ENCODE measurements around the gene FCER1G. TPM values are rescaled to one million over a fixed set of nuclear protein-coding genes. Genes with fewer than 3 reads are reported as not detected.

FCER1G gene
- total RNA-seq = 1 to 10 TPM in 1 of 8 experiments, under 1 TPM in 1, not detected in 6; 0.75 to 1.4 TPM

DNA sequence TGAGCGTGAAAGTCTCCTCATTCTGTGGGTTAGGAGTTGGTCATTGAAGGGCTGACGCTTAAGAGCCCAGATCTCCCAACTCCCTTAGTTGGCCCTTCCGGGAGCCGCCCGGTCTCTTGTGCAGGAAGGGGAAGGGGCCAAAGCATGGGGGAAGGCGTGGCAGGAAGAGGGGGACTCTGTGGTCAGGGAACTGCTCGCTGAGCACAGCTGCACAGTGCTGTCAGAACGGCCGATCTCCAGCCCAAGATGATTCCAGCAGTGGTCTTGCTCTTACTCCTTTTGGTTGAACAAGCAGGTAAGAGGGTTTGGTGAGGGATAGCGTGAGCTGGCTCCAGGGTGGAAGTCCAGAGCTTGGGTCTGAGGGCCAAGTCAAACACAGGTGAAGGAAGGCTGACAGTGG is at the start of gene FCER1G:
TSS of gene FCER1G (plus strand) at position 220 of the 400 bp plus-strand sequence. CDS start at position 247, 27 bp downstream.
- Histone ChIP-seq H3K4me1 (replicated peaks in 1 of 2) (no peaks in the 10 kb centered on the region), H3K27ac (no peak within 1 kb of the TSS), H3K4me3 (no peak within 1 kb of the TSS)
- in situ Hi-C loops (cut with MboI; ENCODE audit: low pct_unique_long_range_greater_than_20kb in 2 of 9, low sequenced_read_pairs in 9 of 9, unreplicated experiment in 9 of 9) = loop anchor here in 6 of 9 experiments (5.0 to 25.0 kb wide), 3 partner anchors 167 to 522 kb away; partner anchors contain the start of gene DUSP12 (in 2 of the 6)
- ATAC-seq (replicated peaks in 6 of 8) = no peak
- 80 to 100% (median 92%) methylated on average over 1 to 6 of the region's 10 CpGs; no CpG with 5 or more reads in 3 of the 10 experiments for WGBS, 10 experiments

DNA sequence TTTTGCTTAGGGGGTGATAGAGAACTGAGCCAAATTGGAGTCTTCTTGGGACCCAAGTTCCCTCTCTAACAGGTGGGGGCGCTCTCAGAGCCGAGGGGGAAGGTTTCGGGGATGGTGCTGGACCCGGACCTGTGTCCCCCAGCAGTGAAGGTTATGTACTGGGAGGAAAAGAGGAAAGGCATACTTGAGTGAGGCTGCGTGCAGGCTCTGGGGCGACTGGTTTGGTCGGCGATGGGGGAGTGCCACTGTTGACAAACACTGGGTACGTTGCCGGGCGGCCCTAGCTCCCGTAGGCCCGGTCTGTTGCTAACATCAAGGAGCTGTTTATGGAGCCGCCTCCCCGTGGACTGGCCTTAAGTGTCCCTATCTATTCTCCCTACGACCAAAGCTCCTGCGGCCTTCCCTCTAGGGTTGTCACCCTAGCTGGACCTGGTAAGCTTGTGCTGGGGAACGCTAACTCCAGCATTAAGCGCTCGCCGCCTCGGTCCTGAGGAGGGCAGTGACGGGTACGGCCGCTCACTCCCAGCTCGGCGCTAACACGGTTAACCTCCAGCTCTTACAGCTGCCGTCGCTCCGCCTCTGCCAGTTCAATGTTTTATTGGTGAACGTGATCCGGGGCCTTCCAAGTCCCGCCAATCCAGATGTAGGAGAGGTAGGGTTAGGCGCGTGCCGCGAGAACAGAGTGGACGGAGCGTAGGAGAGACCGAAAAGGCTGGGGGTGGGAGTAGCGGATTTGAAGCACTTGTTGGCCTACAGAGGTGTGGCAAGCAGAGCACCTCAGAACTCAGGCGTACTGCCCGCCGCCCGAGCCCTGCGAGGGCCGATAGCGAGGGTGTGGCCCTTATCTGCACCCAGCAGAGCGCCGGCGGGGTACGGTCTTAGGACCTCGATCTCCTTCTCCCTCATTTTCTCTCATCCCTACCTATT is 49.1 kb upstream of the FCER1G start, which contains the start of gene PPOX:
TSS of gene PPOX (plus strand) at position 685 of the 927 bp plus-strand sequence. CDS start 422 bp downstream, outside the sequence.
- peak within 1 kb of the TSS; percentile 64 to 87 (median 72) for H3K4me3 ChIP-seq
- ATAC-seq (replicated peaks in 6 of 8) = peak; percentile 91 to 96 (median 94)
- peaks cover 7 to 13% of the 10 kb centered on the region in 2 donors for H3K4me1 ChIP-seq (replicated peaks in 1 of 2)
- H3K27ac ChIP-seq = peak within 1 kb of the TSS; percentile 76 to 84
- 0 to 2% (median 0%) methylated on average over 1 to 33 of the region's 54 CpGs; no CpG with 5 or more reads in 3 of the 10 experiments for WGBS, 10 experiments
- in situ Hi-C loops (cut with MboI; ENCODE audit: low pct_unique_long_range_greater_than_20kb in 2 of 9, low sequenced_read_pairs in 9 of 9, unreplicated experiment in 9 of 9) = loop anchor here in 1 of 9 experiments (25.0 kb wide), 1 partner anchor 754 kb away; the partner anchor contains the start of gene VANGL2

DNA sequence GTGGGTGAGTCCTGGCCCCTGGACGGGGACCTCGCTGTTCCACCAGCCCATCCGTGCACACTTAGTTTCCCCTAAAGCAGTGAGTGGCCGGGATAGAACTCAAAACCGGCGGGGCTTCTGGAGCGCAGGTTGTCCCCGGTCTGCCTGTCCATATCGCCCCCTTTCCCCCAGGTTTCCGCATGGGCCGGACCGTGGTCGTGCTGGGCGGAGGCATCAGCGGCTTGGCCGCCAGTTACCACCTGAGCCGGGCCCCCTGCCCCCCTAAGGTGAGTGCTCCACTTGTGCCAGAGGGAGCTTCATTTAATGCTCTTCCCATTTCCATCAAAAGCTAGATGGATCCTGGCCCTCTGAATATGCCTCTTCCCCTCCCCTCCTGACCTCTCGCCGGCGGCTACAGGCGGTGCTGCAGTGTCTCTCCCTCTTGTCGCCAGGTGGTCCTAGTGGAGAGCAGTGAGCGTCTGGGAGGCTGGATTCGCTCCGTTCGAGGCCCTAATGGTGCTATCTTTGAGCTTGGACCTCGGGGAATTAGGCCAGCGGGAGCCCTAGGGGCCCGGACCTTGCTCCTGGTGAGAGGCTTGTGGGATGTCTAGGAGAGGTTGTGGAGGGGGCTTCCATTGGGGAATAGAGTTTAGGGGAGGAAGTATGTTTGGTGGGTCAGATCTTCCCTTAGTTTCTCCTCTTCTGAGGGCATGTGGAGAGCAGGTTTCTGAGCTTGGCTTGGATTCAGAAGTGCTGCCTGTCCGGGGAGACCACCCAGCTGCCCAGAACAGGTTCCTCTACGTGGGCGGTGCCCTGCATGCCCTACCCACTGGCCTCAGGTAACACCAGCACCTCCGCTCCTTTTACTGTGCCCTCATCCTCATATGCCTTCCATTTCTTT is 48.2 kb upstream of the FCER1G start:
- WGBS, 10 experiments = 2 to 70% (median 15%) methylated on average over 4 to 21 of the region's 33 CpGs; no CpG with 5 or more reads in 1 of the 10 experiments
- in situ Hi-C loops (cut with MboI; ENCODE audit: low pct_unique_long_range_greater_than_20kb in 2 of 9, low sequenced_read_pairs in 9 of 9, unreplicated experiment in 9 of 9) = loop anchor here in 1 of 9 experiments (25.0 kb wide), 1 partner anchor 755 kb away; the partner anchor contains the start of gene VANGL2
- Histone ChIP-seq H3K4me1 (replicated peaks in 1 of 2) (peaks cover 7 to 13% of the 10 kb centered on the region in 2 donors), H3K4me3 (peak overlapping the region; percentile 64 to 87 (median 72)), H3K27ac (peak overlapping the region; percentile 58 to 75)
- ATAC-seq (replicated peaks in 6 of 8) = peak in 3 of 8 experiments; percentile 0 to 1 (median 1)

DNA sequence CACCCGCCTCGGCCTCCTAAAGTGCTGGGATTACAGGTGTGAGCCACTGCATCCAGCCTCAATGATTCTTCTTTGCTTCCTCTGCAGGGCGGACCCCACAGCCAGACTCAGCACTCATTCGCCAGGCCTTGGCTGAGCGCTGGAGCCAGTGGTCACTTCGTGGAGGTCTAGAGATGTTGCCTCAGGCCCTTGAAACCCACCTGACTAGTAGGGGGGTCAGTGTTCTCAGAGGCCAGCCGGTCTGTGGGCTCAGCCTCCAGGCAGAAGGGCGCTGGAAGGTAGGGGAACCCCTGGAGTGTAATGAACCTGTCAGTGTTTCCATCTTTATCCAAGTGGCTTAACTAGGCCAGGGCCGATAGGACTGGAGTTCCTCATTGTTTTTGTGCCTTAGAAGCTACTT is 46.2 kb upstream of the FCER1G start:
- ATAC-seq (replicated peaks in 6 of 8) = no peak
- 93 to 100% (median 97%) methylated on average over 1 to 9 of the region's 9 CpGs; no CpG with 5 or more reads in 5 of the 10 experiments for WGBS, 10 experiments
- H3K27ac ChIP-seq = no peak overlapping the region

DNA sequence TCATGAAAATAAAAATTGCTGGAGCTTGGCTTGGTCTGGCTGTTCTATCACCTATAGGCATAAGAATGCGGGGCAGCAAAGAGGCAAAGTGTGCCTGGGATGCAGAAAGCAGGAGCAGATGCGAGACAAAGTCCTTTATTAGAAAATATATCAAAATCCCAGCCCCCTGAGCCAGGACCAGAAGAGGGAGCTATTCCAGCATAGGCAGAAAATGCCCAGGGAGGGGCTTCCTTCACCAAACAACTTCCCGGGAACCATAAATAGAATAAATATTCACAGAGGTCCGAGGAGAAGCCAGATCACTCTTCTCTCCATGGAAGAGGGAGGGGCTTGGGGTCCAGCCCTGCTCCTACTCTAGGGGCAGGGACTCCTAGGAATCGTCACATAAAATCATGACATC is 43.9 kb upstream of the FCER1G start:
- peaks cover 7 to 11% of the 10 kb centered on the region in 2 donors for H3K4me1 ChIP-seq (replicated peaks in 1 of 2)
- peak in 1 of 8 experiments; percentile 22 for ATAC-seq (replicated peaks in 6 of 8)
- WGBS, 10 experiments = 35 to 87% (median 60%) methylated on average over 1 to 5 of the region's 5 CpGs; no CpG with 5 or more reads in 1 of the 10 experiments
- no peak overlapping the region for H3K27ac ChIP-seq
- in situ Hi-C loops (cut with MboI; ENCODE audit: low pct_unique_long_range_greater_than_20kb in 2 of 9, low sequenced_read_pairs in 9 of 9, unreplicated experiment in 9 of 9) = loop anchor here in 1 of 9 experiments (25.0 kb wide), 1 partner anchor 759 kb away; the partner anchor contains the start of gene VANGL2
- H3K4me3 ChIP-seq = no peak overlapping the region

More for the DNA sequence above, 46.2 kb upstream of the FCER1G start:
- H3K4me1 ChIP-seq (replicated peaks in 1 of 2) = peaks cover 7 to 13% of the 10 kb centered on the region in 2 donors
- in situ Hi-C loops (cut with MboI; ENCODE audit: low pct_unique_long_range_greater_than_20kb in 2 of 9, low sequenced_read_pairs in 9 of 9, unreplicated experiment in 9 of 9) = loop anchor here in 1 of 9 experiments (25.0 kb wide), 1 partner anchor 757 kb away; the partner anchor contains the start of gene VANGL2
- H3K4me3 ChIP-seq = no peak overlapping the region

DNA sequence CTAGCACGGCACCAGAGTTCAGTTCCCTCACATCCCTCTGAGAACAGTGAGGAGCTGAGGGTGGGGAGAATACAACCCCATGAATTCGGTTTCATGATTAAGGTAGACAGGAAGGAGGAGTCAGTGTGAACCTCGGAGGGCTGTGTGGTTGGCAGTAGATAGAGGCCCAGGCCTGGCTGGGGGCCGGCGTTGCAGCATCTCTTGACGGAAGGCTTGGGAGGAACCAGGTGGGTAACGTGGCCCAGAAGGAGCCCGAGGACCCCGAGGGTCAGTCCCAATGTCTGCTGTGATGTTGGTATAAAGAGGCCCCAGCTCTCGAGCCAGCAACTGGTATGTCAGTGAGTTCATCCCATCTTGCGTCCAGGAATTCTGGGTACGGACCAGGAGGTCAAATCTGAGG is 43.4 kb upstream of the FCER1G start:
- H3K27ac ChIP-seq = no peak overlapping the region
- WGBS, 10 experiments = 80 to 100% (median 100%) methylated on average over 1 to 7 of the region's 12 CpGs; no CpG with 5 or more reads in 3 of the 10 experiments
- no peak overlapping the region for H3K4me3 ChIP-seq
- in situ Hi-C loops (cut with MboI; ENCODE audit: low pct_unique_long_range_greater_than_20kb in 2 of 9, low sequenced_read_pairs in 9 of 9, unreplicated experiment in 9 of 9) = loop anchor here in 1 of 9 experiments (25.0 kb wide), 1 partner anchor 759 kb away; the partner anchor contains the start of gene VANGL2
- no peak for ATAC-seq (replicated peaks in 6 of 8)
- peaks cover 11 to 15% of the 10 kb centered on the region in 2 donors for H3K4me1 ChIP-seq (replicated peaks in 1 of 2)

DNA sequence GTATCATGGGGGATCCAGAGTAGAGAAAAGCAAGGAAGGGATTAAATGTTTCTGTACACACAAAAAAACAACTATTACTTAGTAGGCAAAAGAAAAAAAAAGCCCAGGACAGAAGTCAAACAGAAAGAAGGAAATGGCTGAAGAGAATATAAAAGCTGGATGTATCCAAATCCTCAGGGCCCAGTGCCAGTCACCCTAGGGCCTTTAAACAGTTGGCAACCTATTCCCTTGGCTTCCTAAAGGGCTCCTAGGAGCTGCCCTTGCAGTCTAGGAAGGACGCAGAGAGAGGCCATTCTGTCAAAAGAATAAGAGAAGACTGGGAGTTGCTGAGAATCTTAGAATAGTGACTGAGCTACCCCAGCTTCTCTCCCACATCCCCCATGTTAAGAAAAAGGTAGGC is 42.7 kb upstream of the FCER1G start:
- 58 to 100% (median 88%) methylated on average over 1 of the region's 1 CpG; no CpG with 5 or more reads in 3 of the 10 experiments for WGBS, 10 experiments
- no peak overlapping the region for H3K4me3 ChIP-seq
- peaks cover 8 to 14% of the 10 kb centered on the region in 2 donors for H3K4me1 ChIP-seq (replicated peaks in 1 of 2)
- ATAC-seq (replicated peaks in 6 of 8) = no peak
- in situ Hi-C loops (cut with MboI; ENCODE audit: low pct_unique_long_range_greater_than_20kb in 2 of 9, low sequenced_read_pairs in 9 of 9, unreplicated experiment in 9 of 9) = loop anchor here in 1 of 9 experiments (25.0 kb wide), 1 partner anchor 760 kb away; the partner anchor contains the start of gene VANGL2
- no peak overlapping the region for H3K27ac ChIP-seq

GRCh38 chr1:161172776-161173376 is 42.2 kb upstream of the FCER1G start:
- WGBS, 10 experiments = 24 to 89% (median 46%) methylated on average over 1 to 4 of the region's 4 CpGs
- in situ Hi-C loops (cut with MboI; ENCODE audit: low pct_unique_long_range_greater_than_20kb in 2 of 9, low sequenced_read_pairs in 9 of 9, unreplicated experiment in 9 of 9) = loop anchor here in 1 of 9 experiments (25.0 kb wide), 1 partner anchor 761 kb away; the partner anchor contains the start of gene VANGL2
- Histone ChIP-seq H3K27ac (no peak overlapping the region), H3K4me1 (replicated peaks in 1 of 2) (peaks cover 7 to 12% of the 10 kb centered on the region in 2 donors), H3K4me3 (no peak overlapping the region)
- peak in 3 of 8 experiments; percentile 7 to 31 (median 12) for ATAC-seq (replicated peaks in 6 of 8)

DNA sequence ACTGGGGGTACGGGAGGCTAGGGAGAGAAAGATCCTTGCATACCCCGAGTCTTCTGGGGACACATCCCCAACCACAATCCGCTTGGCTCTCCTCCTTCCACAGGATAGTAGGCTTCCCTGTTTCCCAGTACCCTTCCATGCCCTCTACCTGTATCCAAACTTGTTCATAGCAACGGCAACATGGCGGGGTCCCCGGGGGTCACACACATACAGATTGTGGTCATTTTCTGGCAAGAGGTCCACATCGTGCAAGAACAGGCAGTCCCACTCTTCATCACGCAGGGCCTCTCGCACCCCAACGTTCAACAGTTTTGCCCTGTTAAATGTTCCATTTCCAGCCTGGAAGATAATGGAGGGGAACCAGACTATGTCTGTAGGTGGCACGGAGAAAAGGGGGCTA is 41.4 kb upstream of the FCER1G start:
- 98 to 100% (median 100%) methylated on average over 1 to 7 of the region's 11 CpGs; no CpG with 5 or more reads in 3 of the 10 experiments for WGBS, 10 experiments
- peaks cover 12 to 13% of the 10 kb centered on the region in 2 donors for H3K4me1 ChIP-seq (replicated peaks in 1 of 2)
- no peak overlapping the region for H3K27ac ChIP-seq
- no peak for ATAC-seq (replicated peaks in 6 of 8)
- H3K4me3 ChIP-seq = no peak overlapping the region
- in situ Hi-C loops (cut with MboI; ENCODE audit: low pct_unique_long_range_greater_than_20kb in 2 of 9, low sequenced_read_pairs in 9 of 9, unreplicated experiment in 9 of 9) = loop anchor here in 1 of 9 experiments (25.0 kb wide), 1 partner anchor 761 kb away; the partner anchor contains the start of gene VANGL2

- no peak for ATAC-seq (replicated peaks in 6 of 8)
- peaks cover 12 to 13% of the 10 kb centered on the region in 2 donors for H3K4me1 ChIP-seq (replicated peaks in 1 of 2)
- in situ Hi-C loops (cut with MboI; ENCODE audit: low pct_unique_long_range_greater_than_20kb in 2 of 9, low sequenced_read_pairs in 9 of 9, unreplicated experiment in 9 of 9) = loop anchor here in 1 of 9 experiments (25.0 kb wide), 1 partner anchor 763 kb away; the partner anchor contains the start of gene VANGL2
- 71 to 100% (median 96%) methylated on average over 1 to 11 of the region's 11 CpGs; no CpG with 5 or more reads in 1 of the 10 experiments for WGBS, 10 experiments
- no peak overlapping the region for H3K4me3 ChIP-seq
- H3K27ac ChIP-seq = no peak overlapping the region
Measured at GRCh38 chr1:161174911-161175310, 40.2 kb upstream of the FCER1G start.

DNA sequence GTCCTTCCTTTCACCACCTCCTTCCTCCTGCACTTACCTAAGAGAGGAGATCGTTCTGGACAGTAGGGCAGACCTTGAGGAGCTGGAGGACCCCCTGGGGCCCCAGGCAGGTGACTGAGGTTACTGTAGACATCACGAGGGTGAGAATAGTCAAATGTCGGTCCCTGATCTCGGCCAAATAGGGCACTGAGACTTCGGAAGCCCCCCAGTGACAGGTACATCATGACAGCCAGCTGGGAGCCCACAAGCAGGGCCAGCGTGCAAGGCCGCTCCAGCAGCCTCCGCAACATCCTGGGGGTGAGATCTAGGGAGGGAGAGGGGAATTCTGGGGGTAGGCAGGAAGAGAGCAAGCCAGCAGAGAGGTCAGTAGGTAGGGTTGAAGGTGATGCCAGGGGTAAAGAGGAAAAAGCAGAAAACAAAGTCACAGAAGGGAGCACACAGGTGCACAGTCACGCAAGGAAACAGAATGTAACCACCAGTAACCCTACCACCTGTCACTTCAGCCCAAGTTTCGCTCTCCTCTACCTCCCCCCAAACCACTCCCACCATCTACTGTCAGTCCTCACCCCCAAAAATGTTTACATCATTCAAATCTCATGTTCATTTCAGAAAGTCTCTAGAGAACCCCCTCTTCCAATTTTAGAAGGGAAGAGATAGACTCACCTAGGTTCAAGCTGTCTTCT is 39.2 kb upstream of the FCER1G start:
- no peak overlapping the region for H3K27ac ChIP-seq
- H3K4me3 ChIP-seq = peak overlapping the region in 4 of 5 donors; percentile 59 to 86 (median 70)
- in situ Hi-C loops (cut with MboI; ENCODE audit: low pct_unique_long_range_greater_than_20kb in 2 of 9, low sequenced_read_pairs in 9 of 9, unreplicated experiment in 9 of 9) = no loop called here
- peaks cover 12 to 13% of the 10 kb centered on the region in 2 donors for H3K4me1 ChIP-seq (replicated peaks in 1 of 2)
- WGBS, 10 experiments = 85 to 94% (median 87%) methylated on average over 5 to 9 of the region's 10 CpGs; no CpG with 5 or more reads in 6 of the 10 experiments
- ATAC-seq (replicated peaks in 6 of 8) = no peak
